ENCODE results near the gene ZNF618.

The ZNF618 gene

DNA sequence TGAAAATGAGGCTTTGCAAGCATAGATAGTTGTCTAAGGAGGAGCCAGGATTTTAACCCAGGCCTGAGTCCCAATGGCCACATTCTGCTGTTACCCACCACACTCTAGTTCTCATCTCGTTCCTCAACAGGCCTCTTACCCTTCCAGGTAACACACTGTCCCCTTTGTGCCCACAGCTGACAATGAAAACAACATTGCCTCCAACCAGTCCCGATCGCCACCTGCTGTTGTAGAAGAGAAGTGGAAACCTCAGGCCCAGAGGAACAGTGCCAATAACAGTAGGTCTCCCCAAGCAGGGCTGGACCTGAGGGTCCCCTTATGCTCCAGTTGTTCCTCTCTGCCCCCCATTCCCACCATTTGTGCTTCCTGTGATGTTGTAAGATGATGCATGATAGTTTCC lies 171.6 kb downstream of the ZNF618 start:
- no peak for DNase-seq

DNA sequence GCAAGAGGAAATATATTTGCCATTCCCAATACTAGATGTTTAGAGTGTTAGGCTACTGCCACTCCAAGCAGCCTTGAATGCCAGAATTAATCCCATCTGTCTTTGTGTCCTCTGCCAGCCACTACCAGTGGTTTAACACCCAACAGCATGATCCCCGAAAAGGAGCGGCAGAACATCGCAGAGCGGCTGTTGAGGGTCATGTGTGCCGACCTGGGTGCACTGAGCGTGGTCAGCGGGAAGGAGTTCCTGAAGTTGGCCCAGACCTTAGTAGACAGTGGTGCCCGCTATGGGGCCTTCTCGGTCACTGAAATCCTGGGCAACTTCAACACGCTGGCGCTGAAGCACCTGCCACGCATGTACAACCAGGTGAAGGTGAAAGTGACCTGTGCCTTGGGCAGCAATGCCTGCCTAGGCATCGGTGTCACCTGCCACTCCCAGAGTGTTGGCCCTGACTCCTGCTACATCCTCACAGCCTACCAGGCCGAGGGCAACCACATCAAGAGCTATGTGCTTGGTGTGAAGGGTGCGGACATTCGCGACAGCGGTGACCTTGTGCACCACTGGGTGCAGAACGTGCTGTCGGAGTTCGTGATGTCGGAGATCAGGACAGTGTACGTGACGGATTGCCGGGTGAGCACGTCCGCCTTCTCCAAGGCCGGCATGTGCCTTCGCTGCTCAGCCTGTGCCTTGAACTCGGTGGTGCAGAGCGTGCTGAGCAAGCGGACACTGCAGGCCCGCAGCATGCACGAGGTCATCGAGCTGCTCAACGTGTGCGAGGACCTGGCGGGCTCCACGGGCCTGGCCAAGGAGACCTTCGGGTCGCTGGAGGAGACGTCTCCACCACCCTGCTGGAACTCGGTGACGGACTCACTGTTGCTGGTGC lies 172.7 kb downstream of the ZNF618 start:
- DNase-seq: no peak

DNA sequence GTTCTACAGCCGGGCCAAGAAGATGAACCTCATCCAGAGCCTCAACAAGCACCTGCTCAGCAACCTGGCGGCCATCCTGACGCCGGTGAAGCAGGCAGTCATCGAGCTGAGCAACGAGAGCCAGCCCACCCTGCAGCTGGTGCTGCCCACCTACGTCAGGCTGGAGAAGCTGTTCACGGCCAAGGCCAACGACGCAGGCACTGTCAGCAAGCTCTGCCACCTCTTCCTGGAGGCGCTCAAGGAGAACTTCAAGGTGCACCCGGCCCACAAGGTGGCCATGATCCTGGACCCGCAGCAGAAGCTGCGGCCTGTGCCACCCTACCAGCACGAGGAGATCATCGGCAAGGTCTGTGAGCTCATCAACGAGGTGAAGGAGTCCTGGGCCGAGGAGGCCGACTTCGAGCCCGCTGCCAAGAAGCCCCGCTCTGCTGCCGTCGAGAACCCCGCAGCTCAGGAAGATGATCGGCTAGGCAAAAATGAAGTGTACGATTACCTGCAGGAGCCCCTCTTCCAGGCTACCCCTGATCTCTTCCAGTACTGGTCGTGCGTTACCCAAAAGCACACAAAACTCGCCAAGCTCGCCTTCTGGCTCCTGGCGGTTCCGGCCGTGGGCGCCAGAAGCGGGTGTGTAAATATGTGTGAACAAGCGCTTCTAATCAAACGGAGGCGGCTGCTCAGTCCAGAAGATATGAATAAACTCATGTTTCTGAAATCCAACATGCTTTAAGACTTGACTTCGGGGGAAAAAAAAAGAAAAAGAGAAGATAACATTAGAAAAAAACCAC lies 173.5 kb downstream of the ZNF618 start:
- DNase-seq: no peak

DNA sequence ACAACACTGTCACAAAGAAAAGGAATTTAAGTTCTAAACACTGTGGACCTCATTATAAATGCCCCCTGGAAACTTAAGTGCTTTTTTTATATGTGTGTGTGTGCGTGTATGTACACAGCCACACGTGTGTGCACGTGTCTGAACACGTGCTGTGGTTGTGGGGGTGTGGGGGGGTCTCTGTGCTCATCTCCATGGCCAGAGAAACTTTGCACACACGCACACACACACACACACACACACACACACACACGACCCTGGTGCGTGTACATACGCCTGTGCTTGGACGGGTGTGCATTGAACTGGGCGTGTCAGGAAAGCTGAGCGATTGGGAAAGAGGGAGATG lies 174.1 kb downstream of the ZNF618 start:
- DNase-seq: no peak

DNA sequence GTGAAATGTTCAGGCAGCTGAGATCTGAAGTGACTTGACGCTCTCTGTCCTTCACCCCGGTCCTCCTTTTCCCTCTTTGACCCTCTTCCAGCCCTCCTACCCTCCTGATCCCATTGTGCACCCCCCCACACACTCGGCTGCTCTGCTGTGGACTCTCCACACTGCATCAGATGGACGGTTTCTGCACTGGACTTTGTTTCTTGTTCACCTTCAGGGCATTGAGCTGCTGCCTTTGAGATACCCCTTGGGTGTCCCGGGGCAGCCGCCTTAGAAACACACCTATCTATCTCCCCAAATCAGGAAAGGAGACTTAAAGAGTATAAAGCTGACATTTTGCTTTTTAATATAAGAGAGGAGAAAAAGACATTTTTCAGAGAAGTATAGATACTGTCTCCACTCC lies 174.5 kb downstream of the ZNF618 start:
- no peak for DNase-seq

DNA sequence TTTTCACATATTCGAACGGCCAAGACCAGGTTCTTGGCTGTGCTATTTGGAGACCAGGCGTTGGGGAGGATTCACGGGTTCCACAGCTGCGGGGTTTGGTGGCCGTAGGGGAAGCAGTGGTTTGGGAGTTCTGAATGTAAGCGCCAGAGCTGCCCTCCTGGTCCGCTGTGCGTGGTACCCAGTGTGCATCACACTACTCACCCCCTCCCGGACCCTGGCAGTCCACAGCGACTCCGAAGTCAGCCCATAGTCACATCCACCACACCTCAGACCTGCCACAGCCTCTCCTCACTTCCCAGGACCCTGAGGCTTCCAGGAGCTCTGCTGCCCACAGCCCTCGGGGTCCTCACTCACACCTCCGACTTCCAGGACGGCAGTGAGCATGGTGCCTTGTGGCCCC lies 175.2 kb downstream of the ZNF618 start:
- no peak for DNase-seq

DNA sequence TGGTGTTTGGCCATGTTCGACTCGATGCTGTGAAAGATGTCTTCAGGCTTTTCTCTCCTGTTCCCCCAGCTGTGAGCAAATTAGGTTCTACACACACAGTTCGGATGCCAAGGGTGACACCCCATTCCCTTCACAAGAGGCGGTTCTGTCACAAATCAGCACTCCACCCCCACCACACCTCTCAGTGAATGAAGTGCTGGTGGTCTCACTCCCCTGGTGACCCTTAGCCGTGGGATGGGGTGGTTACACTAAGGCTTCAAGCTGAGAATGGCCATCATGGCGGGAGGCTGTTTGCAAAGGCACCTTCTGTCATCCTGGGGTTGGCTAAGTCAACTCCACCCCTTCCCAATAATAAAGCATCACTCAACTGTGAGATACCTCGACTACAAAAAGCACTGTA lies 175.6 kb downstream of the ZNF618 start:
- DNase-seq: no peak

DNA sequence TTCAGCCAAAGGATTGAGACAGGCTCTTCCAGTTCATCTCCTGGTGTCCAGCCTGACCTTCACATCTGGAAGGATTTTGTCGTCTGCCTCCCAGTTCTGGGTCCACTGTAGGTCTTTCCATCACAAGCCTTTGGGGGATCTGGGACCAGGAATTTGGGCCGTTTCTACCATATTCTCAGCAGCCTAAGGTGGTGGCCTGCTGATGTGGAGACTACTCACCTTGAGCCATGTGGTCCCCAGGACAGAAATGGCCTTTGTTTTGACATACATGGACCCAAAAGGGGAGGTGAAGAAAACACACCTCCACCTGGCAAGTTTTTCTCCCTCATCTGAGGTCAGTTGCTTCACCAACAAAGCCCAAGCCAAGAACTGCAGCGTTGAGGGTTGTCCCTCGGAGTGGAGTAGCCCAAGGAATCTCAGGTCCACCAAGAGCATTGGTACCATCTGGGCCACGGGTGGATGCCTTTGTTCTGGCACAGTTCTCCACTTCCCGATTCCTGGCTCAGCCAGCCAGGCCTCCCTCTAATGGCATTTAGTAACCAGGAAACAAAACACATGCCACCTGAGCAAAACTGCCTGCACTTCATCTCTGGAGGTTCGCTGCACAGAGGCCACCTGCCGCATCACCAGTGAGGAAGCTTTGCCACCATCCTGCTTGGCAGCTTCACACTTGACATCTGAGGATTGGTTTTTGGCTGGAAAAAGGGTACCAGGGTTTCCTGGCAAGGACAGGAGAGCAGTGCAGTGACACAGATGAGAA lies 177.3 kb downstream of the ZNF618 start:
- no peak for DNase-seq

DNA sequence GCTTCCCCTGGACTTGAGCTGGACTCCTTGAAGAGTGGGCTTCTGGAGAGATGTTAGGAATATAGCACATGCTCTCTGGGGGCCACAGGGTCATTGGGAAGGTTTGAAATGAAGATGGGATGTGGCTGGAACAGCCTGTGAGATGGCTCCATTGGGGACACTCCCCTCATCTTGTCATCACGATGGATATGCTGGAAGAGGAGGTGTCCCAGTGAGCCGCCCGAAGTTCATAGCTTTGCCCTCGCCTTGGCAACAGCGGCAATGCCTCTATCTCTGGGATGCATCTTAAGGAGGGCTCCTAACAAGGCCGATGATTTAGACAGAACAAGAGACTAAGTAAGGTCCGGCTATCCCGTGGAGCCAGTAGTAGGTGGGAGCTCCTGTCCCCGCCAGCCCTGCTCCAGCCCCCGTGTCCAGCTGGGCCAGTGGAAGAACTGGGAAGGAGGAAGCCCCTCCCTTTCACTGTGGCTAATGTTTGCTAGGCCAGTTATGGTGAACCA lies 178.1 kb downstream of the ZNF618 start:
- DNase-seq: no peak

DNA sequence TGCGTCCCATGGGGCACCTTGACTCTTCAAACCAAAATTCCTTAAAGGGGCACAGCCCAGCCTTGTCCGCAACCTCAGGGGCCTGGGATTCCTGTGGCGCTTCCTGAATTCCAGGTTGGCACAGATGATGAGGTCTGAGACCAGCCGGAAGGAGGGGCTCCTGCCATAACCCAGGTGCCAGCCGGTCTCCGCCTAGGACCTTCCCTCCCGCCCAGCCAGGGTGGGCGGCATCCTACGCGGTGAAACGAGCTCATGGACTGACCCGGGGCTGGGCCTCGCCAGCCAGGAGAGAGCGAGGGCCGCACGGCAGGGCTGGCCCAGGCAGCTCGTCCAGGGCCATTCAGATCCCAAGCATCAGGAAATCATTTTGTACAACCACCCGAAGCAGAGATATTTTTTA lies 179.0 kb downstream of the ZNF618 start:
- no peak for DNase-seq

DNA sequence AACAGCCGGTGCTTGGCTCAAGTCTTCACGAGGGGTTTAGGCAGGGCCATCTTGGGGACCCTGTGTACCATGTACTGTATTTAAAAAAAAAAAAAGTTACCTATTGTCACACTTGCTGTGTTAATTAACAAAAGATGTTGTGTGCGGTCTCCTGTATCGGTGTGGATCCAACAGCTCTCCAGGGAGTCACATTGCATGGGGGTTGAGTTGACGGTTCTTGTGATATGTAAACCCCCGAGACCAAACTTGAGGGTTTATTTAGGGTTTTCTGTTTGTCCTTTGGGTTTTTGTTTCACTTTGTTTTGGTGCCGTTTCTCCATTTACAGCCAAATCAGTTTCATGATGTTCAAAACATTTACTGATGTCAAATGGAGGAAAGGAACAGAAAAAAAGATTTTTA lies 179.8 kb downstream of the ZNF618 start:
- DNase-seq: no peak

DNA sequence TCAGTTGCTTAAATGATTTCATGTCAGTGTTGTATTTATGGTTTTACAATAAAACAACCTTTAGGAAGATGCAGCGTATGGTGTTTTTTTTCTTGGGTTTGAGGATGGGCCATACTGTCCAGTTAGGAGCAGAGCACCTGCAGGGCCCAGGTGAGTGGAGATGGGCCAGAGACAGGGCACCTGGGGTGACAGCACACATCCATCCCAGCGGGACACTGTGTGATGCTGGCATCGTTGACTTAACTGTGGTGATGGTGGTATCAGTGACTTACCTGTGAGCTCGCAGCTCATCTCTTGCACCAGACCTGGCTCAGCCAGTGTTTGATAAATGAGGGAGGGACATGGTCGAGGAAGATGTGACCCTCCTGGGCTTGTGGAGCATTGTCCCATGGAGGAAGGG lies 180.4 kb downstream of the ZNF618 start:
- no peak for DNase-seq

DNA sequence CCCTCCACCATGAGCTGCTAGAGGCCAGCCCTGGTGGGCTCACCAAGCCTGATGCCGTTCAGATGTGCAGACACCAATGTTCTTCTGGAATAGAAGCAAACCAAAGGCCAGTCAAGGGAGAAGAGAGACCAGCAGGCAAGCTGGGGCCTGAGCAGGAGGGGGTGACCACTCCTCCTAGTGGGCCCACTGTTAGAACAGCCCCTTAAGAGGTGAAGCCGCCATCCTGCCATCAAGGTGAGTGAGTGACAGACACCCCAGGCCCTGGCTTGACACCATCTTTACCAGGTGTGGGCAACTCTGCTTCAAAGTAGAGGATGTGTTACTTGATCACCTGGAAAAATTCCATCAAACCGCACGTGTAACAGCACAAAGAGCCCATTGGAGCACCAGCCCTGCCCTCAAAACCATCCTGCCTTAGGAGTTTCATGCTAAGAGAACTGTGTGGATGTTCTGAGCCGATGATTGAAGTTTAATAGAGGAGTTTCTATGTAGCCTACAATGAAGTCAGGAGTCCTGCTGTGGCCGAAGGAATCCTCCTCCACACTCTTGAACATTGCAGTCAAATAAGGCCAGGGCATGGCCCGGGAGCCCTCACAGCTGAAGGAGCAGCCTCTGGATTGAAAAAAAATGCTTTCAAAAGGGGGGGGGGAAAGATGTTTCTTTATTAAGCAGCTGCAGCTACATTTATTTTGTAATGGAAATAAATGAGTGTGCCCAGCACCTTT lies 181.2 kb downstream of the ZNF618 start:
- no peak for DNase-seq

DNA sequence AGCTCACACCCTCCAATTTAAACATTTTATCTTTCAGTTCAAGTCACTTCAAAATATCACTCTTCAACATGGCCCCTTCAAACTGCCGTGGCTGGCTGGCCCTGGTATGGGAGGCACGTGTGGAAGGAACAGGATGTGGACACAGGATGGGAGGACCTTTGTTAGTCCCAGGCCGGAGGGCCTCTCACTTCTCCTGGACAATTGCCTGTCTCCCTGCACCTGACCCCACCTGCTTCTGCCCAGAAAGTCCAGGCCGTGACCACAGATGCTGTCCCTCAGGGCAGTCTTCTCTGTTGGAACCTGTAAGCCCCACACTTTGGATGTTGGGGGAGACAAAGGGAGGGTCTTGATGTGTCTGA lies 182.6 kb downstream of the ZNF618 start:
- no peak for DNase-seq

DNA sequence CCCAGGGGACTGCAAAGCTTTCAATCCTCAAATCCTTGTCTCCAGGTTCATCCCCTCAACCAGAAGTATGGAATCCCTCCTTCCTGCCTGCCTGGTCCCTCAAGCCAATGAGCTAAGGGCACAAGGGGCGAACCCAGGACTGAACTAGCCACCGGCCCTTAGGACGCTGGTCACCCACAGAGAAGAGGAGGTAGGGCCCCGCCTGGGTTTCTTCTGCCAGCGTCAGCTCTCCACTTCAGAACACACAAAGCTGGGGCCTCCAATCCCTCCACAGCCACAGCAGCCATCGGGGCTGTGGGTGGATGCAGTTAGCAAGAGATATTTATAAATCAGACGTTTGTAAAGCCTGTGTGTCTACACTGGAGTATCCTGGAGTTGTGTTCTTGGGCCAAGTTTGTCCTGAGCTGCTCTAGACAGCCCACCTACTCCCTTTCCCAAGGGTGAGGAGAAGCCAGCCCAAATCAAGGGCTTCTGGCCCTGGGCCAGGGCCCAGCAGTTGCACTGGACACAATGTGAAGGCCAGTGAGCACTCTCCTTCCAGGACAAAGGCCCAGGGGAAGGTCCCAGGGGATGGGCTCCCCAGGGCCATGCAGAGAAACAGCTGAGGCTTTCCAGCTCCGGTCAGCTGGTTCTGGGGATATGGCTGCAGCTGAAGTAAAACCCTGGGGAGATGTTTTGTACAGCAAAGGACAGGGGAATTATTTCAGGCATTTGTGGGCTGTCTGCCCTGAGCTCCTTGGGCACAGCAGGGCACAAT lies 183.1 kb downstream of the ZNF618 start:
- no peak for DNase-seq

DNA sequence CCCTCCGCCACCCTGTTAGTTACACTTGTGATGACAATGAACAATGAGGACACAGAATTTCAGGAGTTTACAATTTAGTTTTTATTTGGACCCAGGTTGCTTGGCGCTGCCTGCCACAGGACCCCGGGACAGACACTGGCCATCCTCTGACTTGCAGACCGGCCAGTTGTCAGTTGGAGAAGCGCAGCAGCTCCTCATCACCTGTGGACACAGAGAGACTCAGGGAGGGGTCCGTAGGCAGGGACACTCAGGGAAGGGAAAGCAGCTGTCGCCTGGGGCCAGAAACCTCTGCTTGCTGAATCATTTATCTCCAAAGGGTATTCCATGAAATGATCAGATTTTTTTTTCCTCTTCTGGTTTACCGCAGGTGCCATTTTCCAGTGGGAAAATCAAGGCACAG lies 184.0 kb downstream of the ZNF618 start:
- no peak for DNase-seq

DNA sequence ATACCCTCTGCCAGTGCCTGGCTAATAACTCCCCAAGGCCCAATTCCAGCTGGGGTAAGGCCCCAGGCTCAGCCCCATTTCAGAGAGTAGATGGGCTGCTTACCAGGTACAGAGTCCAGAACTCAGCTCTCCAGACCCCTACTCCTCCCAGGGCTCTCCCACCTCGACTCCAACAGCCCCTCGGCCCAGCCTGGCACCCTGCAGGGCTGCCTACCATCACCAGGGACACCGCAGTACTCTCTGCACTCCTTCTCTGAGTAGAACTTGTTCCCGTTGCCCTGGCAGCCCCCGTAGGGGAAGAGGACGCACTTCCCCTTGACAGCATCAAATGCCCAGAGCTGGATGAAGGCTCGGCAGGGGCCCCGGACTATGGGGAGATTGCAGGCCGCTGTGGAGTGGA lies 184.6 kb downstream of the ZNF618 start:
- no peak for DNase-seq

DNA sequence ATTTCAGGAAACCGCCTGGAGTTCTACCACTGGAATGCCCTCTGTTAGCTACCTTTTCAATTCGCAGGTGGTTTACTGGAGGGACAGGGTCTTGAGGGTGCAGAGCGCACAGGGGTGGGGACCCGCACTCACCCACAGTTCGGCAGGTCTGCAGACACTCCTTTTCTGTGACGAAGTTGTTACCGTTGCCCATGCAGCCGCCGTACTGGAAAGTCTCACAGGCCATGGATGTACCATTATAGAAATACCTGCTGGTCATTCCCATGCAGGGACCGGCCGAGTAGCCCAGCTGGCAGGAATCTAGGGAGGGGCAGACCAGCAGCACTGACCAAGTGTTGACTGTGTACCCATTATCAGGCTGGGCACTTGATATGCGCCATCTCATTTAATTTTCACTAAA lies 185.2 kb downstream of the ZNF618 start:
- no peak for DNase-seq

DNA sequence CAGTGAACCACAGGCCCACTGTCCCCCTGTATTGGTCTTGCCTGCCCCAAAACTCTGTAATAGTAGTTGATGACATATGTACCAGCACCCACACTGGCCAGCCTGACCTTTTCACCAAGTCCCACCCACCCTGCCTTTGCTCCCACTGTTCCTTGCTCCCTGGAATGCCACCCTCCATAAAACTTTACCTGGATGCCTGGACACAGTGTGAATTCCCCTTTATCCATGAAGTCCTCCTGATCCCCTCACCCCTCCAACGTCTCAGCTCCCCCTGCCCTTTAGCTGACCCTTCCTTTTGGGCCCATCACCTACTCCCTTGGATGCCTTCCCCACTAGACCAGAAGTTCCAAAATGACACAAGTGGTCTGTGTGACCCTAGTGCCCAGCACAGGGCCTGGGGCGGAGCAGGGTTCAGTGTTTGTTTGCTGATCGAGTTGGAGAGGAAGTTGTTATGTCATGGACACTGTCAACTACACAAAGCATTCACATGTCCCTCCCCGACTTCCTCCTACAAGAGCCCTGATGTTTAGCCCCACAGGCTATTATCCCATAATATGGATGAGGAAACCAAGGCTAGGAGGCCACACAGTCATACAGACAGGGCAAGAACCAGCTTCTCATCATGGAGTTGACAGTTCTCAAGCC lies 185.8 kb downstream of the ZNF618 start:
- no peak for DNase-seq

DNA sequence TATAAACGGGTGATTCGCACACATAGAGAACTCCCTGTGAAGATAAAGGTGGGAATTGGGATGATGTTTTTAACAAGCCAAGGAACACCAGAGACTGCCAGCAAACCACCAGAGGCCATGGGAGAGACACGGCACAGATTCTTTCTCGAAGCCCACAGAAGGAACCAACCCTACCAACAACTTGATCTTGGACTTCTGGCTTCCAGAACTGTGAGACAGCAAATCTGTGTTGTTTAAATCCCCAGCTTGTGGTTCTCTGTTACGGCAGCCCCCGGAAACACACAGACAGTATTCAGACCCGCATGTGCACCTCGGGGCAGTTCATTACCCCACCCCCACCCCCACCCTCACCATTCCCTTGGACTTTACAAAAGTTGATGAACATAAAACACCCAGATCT lies 189.2 kb downstream of the ZNF618 start:
- DNase-seq: no peak

DNA sequence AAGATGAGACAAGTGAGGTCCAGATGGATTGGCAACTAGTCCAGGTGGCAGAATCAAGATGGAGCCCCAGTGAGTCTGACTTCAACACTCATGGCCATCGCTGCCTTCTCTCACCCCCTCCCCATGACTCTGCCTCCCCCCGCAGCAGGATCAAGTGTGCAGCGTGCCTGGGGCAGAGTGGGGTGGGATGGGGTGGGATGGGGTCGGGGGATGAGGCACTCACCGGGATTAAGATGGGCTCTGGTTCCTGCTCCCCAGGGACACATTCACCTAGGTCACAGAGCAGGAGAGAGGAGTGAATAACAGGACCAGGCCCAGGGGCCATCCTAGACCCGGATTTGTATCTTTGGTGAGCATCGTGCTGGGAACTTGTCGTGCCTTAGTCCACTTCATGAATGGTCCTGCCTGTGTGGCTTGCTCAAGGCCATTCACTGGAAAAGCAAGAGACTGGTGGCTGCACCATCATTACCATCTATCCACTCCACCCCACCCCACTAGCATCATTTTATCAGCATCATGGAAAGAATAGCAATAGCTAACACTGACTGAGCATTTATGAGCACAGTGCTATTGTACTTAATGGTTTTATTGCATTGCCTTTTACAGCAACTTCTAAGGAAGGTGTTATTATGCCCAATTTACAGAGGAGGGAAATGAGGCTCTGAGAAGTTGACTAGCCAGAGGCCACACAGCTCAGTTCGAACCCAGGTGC lies 193.5 kb downstream of the ZNF618 start:
- DNase-seq: no peak
